Breast epithelium (tissue), 3 donors: ENCODE data around the gene SIVA1.

ENCODE experiments used
- POLR2A ChIP-seq: fragments of 450-650 bp; IDR thresholded peaks from one replicate; pipeline ENCODE4 v1.6.1; 2016; ENCODE audit warnings: antibody characterized with exemption, mild to moderate bottlenecking, moderate library complexity
- POLR2AphosphoS5 ChIP-seq, 3 donors: sonication (generic); formaldehyde crosslinking; IDR thresholded peaks; one replicate each; pipeline ENCODE4 v1.6.1; 2017; ENCODE audit warnings: antibody characterized with exemption in 3 of 3
- TF ChIP-seq, protein P1 (sequence below), 3 donors: fragments of 450-650 bp; IDR thresholded peaks; one replicate each; pipeline ENCODE4 v1.5.1; 2016 to 2017; ENCODE audit warnings: antibody characterized with exemption in 3 of 3, mild to moderate bottlenecking in 3 of 3, moderate library complexity in 3 of 3

DNA sequence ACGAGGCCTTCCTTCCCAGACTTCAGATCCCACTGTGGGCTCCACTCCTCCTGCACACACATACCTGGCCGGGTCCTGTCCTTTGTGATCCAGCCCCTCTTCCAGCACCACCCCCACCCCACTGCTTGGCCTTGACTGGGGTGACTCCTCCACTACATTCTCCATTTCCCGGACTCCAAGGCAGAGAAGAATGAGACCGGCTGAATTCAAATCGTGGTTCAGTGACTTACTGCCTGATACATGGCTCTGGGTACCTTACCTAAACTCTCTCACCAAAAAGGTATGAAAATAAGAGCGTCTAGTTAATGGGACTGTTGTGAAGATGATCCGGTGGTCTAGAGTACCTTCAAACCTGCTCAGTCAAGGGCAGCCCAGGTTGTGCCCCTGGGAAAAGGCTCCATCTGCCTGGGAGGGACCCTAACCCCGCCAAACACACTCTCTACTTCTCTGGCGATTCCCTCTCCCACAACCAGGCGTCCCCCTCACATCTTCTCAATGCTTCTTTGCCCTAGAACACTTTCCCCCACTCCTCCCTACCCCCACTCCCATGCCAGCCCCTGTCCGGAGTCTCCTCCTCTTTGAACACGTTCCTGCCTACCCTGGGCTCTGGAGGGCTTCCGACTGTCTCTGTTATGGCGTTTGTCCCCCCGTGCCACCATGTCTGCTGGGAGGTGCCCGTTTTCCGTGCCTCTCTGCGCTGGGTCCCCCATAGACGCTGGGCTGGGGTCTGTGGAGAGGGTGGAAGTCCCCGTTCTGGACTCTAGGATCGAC, 46.5 kb downstream of the SIVA1 start:
- TF ChIP-seq, protein P1, sequence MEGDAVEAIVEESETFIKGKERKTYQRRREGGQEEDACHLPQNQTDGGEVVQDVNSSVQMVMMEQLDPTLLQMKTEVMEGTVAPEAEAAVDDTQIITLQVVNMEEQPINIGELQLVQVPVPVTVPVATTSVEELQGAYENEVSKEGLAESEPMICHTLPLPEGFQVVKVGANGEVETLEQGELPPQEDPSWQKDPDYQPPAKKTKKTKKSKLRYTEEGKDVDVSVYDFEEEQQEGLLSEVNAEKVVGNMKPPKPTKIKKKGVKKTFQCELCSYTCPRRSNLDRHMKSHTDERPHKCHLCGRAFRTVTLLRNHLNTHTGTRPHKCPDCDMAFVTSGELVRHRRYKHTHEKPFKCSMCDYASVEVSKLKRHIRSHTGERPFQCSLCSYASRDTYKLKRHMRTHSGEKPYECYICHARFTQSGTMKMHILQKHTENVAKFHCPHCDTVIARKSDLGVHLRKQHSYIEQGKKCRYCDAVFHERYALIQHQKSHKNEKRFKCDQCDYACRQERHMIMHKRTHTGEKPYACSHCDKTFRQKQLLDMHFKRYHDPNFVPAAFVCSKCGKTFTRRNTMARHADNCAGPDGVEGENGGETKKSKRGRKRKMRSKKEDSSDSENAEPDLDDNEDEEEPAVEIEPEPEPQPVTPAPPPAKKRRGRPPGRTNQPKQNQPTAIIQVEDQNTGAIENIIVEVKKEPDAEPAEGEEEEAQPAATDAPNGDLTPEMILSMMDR (IDR thresholded peaks at IDR 0.05): no peak
- TF ChIP-seq POLR2A: no peak
- TF ChIP-seq POLR2AphosphoS5 (IDR thresholded peaks at IDR 0.05): no peak
